HepG2 (cell line): ENCODE measurements around the gene DLG1. TPM values are rescaled to one million over a fixed set of nuclear protein-coding genes. Genes with fewer than 3 reads are reported as not detected.

Experiments used
- NFE2L1 ChIP-seq: sonication (generic); formaldehyde crosslinking; IDR thresholded peaks from 2 replicates; pipeline ENCODE4 v1.4.0; 2020; ENCODE audit warnings: missing genetic modification reagents, mild to moderate bottlenecking, borderline replicate concordance
- PITX1 ChIP-seq: sonication (generic); formaldehyde crosslinking; IDR thresholded peaks from 2 replicates; pipeline ENCODE4 v1.5.1; 2020; ENCODE audit warnings: mild to moderate bottlenecking, missing genetic modification reagents
- SP1 ChIP-seq, 2 experiments: fragments of 450-650 bp in 1 of 2; sonication (generic) in 1 of 2; formaldehyde crosslinking in 1 of 2; IDR thresholded peaks; 2 replicates each; pipeline versions ENCODE4 v1.4.0 to v1.6.1; 2016 to 2020; ENCODE audit warnings: missing genetic modification reagents in 1 of 2
- SP2 ChIP-seq: sonication (generic); formaldehyde crosslinking; IDR thresholded peaks from 2 replicates; pipeline ENCODE4 v1.5.1; 2020; ENCODE audit warnings: mild to moderate bottlenecking, missing genetic modification reagents
- SPEN ChIP-seq: sonication (generic); formaldehyde crosslinking; IDR thresholded peaks from 2 replicates; pipeline ENCODE4 v1.5.1; 2020; ENCODE audit warnings: low read depth, mild to moderate bottlenecking, missing genetic modification reagents
- ZGPAT ChIP-seq: IDR thresholded peaks from 2 replicates; pipeline ENCODE4 v1.6.1; 2016; ENCODE audit warnings: mild to moderate bottlenecking
- ZKSCAN5 ChIP-seq: sonication (generic); formaldehyde crosslinking; IDR thresholded peaks from 2 replicates; pipeline ENCODE4 v1.5.1; 2020; ENCODE audit warnings: mild to moderate bottlenecking, missing genetic modification reagents
- ZKSCAN8 ChIP-seq: IDR thresholded peaks from 2 replicates; pipeline ENCODE4 v1.6.1; 2016; ENCODE audit warnings: borderline replicate concordance, missing genetic modification reagents, missing compliant biosample characterization
- ZNF547 ChIP-seq: sonication (generic); formaldehyde crosslinking; IDR thresholded peaks from 2 replicates; pipeline ENCODE4 v1.5.1; 2020; ENCODE audit warnings: mild to moderate bottlenecking, missing genetic modification reagents
- ZNF557 ChIP-seq: sonication (generic); formaldehyde crosslinking; IDR thresholded peaks from 2 replicates; pipeline ENCODE4 v1.4.0; 2020; ENCODE audit warnings: missing genetic modification reagents
- ZNF607 ChIP-seq: sonication (generic); formaldehyde crosslinking; IDR thresholded peaks from 2 replicates; pipeline ENCODE4 v1.5.1; 2020; ENCODE audit warnings: missing genetic modification reagents, mild to moderate bottlenecking, borderline replicate concordance
- ZNF775 ChIP-seq: sonication (generic); formaldehyde crosslinking; IDR thresholded peaks from 2 replicates; pipeline ENCODE4 v1.4.0; 2020; ENCODE audit warnings: missing genetic modification reagents, mild to moderate bottlenecking, moderate library complexity, borderline replicate concordance
- polyA plus RNA-seq, 8 experiments: library from polyadenylated mRNA; depleted of rRNA in 3 of 8; stranded (reverse) in 7 of 8; unstranded in 1 of 8; fragments of >200 nt; fragmentation: Illumina TruSeq in 4 of 8; extraction: Trizol in 4 of 8; gene quantifications; 2 replicates each; pipeline versions ENCODE4 v1.2.1 to v1.2.3, GENCODE V29; 2011 to 2016; ENCODE audit warnings: low read depth in 4 of 8, missing spikeins in 1 of 8, mixed read lengths in 1 of 8; ENCODE audit not compliant: insufficient read depth in 1 of 8
- total RNA-seq, 5 experiments: library from RNA; depleted of rRNA; stranded (reverse); fragments of >200 nt; fragmentation: Illumina TruSeq; extraction: Trizol; gene quantifications; 2 replicates each; pipeline ENCODE4 v1.2.3, GENCODE V29; 2016; ENCODE audit warnings: low read depth in 1 of 5
- TF ChIP-seq, protein P1 (sequence below), 2 experiments: sonication (generic) in 1 of 2; formaldehyde crosslinking in 1 of 2; IDR thresholded peaks; 2 replicates each; pipeline versions ENCODE4 v1.4.0 to v1.6.1; 2016 to 2020; ENCODE audit warnings: borderline replicate concordance in 1 of 2, low read depth in 1 of 2, mild to moderate bottlenecking in 1 of 2, missing genetic modification reagents in 1 of 2
- TF ChIP-seq, protein P2 (sequence below): conservative IDR thresholded peaks from 2 replicates; pipeline ENCODE4 v1.6.1; 2018; ENCODE audit warnings: missing genetic modification reagents
- TF ChIP-seq, protein P3 (sequence below): sonication (generic); formaldehyde crosslinking; IDR thresholded peaks from 2 replicates; pipeline ENCODE4 v1.4.0; 2020; ENCODE audit warnings: missing genetic modification reagents
- TF ChIP-seq, protein P4 (sequence below): IDR thresholded peaks from 2 replicates; pipeline ENCODE4 v1.6.1; 2016; ENCODE audit warnings: missing genetic modification reagents, missing compliant biosample characterization

DLG1 gene
- total and polyA plus RNA-seq, 2 of the 13 experiments (the other 11 are each of a cell fraction or from before 2014, with no cell fraction given), result 30.5 to 104 TPM

- TF ChIP-seq SP1 (IDR thresholded peaks at IDR 0.05), result no peak
- TF ChIP-seq SP1 (CRISPR knock-in tag; IDR thresholded peaks at IDR 0.05), result peak; percentile 31; the same call in 1 of the 2 replicates
- 0 out of 2 replicates have a peak, but pooled peaks have one; percentile 30 for TF ChIP-seq ZKSCAN5 (CRISPR knock-in tag)
- 0 out of 2 replicates have a peak, but pooled peaks have one; percentile 17 for TF ChIP-seq SP2 (CRISPR knock-in tag)
- TF ChIP-seq, protein P1, sequence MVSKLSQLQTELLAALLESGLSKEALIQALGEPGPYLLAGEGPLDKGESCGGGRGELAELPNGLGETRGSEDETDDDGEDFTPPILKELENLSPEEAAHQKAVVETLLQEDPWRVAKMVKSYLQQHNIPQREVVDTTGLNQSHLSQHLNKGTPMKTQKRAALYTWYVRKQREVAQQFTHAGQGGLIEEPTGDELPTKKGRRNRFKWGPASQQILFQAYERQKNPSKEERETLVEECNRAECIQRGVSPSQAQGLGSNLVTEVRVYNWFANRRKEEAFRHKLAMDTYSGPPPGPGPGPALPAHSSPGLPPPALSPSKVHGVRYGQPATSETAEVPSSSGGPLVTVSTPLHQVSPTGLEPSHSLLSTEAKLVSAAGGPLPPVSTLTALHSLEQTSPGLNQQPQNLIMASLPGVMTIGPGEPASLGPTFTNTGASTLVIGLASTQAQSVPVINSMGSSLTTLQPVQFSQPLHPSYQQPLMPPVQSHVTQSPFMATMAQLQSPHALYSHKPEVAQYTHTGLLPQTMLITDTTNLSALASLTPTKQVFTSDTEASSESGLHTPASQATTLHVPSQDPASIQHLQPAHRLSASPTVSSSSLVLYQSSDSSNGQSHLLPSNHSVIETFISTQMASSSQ (IDR thresholded peaks at IDR 0.05; ENCODE audit: low read depth), result no peak
- TF ChIP-seq, protein P1 (CRISPR knock-in tag; IDR thresholded peaks at IDR 0.05; ENCODE audit: borderline replicate concordance), result peak; percentile 13; the same call in 1 of the 2 replicates
- TF ChIP-seq NFE2L1 (CRISPR knock-in tag), result no peak
- TF ChIP-seq PITX1 (CRISPR knock-in tag), result peak; percentile 55
- TF ChIP-seq, protein P2, sequence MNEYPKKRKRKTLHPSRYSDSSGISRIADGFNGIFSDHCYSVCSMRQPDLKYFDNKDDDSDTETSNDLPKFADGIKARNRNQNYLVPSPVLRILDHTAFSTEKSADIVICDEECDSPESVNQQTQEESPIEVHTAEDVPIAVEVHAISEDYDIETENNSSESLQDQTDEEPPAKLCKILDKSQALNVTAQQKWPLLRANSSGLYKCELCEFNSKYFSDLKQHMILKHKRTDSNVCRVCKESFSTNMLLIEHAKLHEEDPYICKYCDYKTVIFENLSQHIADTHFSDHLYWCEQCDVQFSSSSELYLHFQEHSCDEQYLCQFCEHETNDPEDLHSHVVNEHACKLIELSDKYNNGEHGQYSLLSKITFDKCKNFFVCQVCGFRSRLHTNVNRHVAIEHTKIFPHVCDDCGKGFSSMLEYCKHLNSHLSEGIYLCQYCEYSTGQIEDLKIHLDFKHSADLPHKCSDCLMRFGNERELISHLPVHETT (CRISPR knock-in tag), result no peak
- TF ChIP-seq, protein P3, sequence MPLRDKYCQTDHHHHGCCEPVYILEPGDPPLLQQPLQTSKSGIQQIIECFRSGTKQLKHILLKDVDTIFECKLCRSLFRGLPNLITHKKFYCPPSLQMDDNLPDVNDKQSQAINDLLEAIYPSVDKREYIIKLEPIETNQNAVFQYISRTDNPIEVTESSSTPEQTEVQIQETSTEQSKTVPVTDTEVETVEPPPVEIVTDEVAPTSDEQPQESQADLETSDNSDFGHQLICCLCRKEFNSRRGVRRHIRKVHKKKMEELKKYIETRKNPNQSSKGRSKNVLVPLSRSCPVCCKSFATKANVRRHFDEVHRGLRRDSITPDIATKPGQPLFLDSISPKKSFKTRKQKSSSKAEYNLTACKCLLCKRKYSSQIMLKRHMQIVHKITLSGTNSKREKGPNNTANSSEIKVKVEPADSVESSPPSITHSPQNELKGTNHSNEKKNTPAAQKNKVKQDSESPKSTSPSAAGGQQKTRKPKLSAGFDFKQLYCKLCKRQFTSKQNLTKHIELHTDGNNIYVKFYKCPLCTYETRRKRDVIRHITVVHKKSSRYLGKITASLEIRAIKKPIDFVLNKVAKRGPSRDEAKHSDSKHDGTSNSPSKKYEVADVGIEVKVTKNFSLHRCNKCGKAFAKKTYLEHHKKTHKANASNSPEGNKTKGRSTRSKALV (CRISPR knock-in tag), result peak; percentile 44
- peak; percentile 44; the same call in 1 of the 2 replicates for TF ChIP-seq ZNF607 (CRISPR knock-in tag)
- no peak for TF ChIP-seq ZNF557 (CRISPR knock-in tag)
- TF ChIP-seq ZNF547 (CRISPR knock-in tag), result no peak
- TF ChIP-seq ZKSCAN8, result no peak
- TF ChIP-seq, protein P4, sequence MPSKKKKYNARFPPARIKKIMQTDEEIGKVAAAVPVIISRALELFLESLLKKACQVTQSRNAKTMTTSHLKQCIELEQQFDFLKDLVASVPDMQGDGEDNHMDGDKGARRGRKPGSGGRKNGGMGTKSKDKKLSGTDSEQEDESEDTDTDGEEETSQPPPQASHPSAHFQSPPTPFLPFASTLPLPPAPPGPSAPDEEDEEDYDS, result peak; percentile 24; the same call in 1 of the 2 replicates
- 0 out of 2 replicates have a peak, but pooled peaks have one; percentile 6 for TF ChIP-seq ZGPAT (CRISPR knock-in tag)
- 0 out of 2 replicates have a peak, but pooled peaks have one; percentile 21 for TF ChIP-seq ZNF775 (CRISPR knock-in tag)
- peak; percentile 47; the same call in 1 of the 2 replicates for TF ChIP-seq SPEN
Observed at GRCh38 chr3:197298341-197298944, at the start of gene DLG1 (continued).
